SW480 (cell line): Measurements from ENCODE around the gene PKD2L1.

Experiments
- DNase-seq: peaks from one replicate; pipeline ENCODE4 v3.0.0-alpha.2; 2016; ENCODE audit warnings: low spot score

The PKD2L1 gene

DNA sequence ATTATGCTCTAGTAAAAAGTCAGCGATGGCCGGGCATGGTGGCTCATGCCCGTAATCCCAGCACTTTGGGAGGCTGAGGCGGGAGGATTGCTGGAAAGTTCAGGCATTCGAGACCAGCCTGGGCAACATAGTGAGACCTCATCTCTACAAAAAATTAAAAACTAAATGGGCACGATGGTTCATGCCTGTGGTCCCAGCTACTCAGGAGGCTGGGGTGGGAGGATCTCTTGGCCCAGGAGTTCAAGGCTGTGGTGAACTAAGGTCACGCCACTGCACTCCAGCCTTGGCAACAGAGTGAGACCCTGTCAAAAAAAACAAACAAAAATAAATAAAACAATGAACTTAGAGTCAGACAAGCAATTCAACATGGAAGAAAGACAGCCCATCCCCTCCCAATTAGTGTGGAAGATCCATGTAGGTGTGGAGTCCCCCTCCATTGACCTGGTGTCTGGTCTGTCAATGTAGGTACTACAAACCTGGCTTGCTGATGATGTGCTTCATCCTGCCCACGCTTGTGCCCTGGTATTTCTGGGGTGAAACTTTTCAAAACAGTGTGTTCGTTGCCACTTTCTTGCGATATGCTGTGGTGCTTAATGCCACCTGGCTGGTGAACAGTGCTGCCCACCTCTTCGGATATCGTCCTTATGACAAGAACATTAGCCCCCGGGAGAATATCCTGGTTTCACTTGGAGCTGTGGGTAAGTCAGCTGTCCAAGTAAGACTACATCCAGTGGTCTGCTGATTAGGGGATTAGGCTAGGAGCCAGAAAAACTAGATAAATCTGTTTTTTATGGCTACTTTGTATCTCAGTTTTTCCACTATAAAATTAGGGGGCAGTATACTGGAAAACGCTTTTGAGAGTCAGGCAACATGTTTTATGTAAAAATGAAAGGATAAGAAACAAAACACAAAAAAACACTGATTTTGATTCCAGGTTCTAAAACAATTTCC, 26.3 kb upstream of the PKD2L1 start:
- no peak for DNase-seq

DNA sequence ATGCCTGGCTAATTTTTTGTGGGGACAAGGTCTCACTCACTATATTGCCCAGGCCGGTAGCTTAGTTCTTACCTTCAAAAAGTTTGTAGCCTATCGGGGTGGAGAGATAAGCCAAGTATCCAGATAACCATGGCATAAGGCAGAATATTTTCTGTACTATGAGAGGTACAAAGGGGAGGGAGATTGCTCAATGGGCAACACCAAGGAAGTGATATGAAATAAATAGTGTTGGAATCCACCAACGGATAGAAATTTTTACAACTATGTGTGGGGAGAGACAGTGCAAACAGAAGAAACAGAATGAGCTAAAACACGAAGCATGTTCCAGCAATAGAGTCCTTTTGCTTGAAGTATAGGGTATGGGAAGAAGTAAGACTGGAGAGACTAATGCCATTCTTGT, 25.1 kb upstream of the PKD2L1 start:
- DNase-seq: no peak

DNA sequence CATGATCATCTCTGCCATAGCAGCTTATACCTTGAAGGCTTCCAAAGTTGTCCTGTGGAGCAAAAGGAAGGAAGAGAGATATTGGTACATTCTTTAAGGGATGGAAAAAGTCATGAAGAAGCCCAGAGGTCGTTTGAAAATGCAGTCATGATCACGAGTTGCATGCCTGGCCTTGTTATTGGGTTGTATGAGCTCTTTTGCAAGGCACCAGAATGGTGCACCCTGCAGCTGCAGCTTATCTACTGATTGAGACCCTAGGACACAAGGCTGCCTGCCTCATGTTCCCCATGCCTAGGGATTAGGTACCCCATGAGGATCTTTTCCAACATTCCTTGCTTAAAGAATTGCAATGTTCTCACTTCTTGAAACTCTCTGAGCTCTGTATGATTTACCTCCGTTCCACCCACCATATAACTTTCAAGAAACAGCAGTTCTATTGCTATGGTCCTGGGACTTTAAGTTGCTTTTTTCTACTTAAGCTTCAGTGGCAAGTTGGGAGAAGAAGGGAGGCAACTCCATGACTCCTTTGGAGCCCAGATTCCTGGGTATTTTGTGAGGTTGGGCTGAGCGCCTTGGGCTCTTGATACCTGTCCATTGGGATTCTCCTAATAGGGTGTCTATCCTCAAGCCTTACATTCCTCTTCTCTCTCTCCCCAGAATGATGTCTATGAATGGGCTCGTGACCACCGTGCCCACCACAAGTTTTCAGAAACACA, 23.9 kb upstream of the PKD2L1 start:
- DNase-seq: no peak

DNA sequence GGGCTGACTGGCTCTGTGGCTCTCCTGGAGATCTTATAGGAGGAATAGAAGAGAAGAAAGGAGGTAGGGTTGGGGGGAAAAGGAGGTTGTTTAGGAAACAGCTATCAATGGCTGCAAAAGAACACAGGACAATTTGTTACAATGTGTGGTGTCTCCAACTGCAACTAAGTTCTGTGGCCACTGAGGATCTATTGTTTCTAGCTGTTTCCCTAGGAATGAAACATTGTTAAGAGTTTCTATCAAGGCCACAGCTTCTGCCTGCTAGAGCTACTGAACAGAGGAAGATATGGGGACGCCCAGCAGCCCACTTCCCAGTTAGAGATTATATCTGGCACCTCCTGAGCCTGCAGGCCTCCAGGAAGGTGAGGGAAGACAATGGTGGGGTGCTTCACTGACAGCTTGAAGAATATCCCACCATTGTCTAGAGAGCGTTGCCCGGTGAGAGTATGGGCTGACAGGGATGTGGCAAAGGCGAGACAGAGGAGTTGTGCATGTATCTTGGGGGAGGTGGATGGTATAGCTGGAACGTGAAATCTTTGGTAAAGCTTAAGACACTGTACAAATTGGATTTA, 21.0 kb upstream of the PKD2L1 start:
- DNase-seq: no peak

DNA sequence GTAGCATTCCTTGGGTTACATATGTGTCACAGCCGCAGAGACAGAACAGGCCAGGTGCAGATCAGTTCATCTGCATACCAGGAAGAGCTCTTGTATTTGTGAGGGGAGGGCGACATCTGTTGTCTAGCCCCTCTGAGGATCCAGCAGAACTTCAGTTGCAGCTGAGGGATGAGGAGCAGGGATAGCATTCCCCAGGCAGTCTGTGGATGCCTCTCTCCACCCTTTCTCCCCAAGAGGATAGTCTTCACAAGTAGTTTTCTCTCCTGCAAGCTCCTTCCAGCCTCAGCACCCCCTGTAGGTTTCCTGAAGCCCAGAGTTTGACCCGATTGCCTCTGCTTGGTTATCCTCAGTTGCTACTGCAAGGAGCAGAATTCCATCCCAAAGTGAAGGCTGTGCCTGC, 19.6 kb upstream of the PKD2L1 start:
- DNase-seq: no peak

DNA sequence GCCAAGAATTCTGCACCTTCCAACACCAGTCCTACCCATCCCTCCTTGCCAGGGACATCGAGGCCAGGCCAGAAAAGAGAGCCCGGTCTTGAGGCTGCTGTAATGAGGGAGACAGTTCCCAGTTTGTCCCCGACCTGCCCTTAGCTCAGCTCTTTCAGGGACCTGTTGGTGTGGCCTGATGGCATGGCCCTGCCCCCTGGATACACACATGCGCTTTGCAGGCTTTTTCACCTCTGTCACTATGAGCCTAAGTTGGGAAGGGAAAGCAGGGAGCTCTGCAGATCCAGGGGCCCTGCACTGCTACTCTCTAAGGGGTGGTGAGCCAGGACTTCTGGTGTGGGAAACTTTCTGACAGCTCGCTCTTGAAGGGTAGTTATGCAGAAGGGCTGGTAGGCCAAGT, 19.1 kb upstream of the PKD2L1 start:
- no peak for DNase-seq

DNA sequence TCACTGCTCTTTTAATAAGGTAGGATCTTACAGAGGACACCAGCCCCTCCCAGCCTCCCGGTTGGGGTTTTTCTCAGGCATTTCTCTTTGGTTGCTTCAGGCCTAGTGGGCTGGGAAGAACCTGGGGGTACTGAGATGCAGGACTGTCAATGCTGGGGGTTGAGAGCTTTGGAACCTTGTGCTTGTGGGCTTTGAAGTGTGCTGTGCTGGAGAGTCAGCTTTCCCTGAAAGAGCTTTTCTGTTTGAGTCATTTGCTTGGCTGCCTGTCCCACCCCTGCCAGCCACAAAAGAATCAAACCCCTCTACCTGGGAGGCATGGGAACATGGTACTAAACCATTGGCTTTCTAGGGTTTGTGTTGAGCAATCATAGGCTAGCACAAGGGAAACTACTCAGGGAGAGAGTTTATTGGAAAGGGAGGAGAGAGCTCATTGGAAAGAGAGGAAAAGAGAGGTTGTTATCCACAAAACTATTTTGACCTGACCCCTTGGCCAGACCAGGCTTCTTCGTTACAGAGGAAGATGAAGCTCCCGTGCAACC, 18.4 kb upstream of the PKD2L1 start:
- no peak for DNase-seq

DNA sequence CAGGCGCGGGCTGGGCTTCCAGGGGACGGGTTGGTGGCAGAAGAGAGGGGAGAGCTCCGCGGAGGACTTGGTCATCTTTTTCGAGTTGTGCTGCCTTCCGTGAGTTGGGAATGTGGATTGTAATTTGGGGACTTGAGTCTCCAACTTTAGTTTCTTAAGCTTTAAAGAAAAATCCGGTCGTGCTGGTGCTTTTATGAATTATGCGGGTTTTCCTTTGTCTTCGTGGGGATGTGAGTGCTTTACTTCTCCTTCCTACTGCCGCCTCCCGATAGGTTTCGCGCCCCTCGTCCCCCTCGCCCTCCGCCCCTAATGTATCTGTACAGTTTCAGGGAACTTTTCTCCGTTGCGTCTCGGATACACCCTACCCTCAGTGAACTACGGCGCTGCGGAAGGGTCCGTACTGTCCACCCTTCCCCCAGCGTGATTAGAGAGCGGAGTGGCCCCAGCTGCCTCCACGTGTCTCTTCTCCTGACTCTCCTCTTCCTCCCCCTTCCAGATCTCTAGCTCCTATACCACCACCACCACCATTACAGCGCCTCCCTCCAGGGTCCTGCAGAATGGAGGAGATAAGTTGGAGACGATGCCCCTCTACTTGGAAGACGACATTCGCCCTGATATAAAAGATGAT, 17.7 kb upstream of the PKD2L1 start:
- no peak for DNase-seq

DNA sequence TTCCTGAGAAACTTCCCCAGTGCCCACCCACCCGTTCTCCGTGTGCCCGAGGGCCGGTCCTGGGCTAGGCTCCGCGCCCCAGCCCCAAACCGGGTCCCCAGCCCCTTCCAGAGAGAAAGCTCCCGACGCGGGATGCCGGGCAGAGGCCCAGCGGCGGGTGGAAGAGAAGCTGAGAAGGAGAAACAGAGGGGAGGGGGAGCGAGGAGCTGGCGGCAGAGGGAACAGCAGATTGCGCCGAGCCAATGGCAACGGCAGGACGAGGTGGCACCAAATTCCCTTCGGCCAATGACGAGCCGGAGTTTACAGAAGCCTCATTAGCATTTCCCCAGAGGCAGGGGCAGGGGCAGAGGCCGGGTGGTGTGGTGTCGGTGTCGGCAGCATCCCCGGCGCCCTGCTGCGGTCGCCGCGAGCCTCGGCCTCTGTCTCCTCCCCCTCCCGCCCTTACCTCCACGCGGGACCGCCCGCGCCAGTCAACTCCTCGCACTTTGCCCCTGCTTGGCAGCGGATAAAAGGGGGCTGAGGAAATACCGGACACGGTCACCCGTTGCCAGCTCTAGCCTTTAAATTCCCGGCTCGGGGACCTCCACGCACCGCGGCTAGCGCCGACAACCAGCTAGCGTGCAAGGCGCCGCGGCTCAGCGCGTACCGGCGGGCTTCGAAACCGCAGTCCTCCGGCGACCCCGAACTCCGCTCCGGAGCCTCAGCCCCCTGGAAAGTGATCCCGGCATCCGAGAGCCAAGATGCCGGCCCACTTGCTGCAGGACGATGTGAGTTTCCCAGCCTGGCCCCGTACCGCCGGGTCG, 16.9 kb upstream of the PKD2L1 start, which contains the start of gene SCD:
Gene SCD (plus strand): TSS at position 469 of the 803 bp plus-strand sequence. CDS start 272 bp downstream, at position 741.
- DNase-seq: peak; percentile 96

DNA sequence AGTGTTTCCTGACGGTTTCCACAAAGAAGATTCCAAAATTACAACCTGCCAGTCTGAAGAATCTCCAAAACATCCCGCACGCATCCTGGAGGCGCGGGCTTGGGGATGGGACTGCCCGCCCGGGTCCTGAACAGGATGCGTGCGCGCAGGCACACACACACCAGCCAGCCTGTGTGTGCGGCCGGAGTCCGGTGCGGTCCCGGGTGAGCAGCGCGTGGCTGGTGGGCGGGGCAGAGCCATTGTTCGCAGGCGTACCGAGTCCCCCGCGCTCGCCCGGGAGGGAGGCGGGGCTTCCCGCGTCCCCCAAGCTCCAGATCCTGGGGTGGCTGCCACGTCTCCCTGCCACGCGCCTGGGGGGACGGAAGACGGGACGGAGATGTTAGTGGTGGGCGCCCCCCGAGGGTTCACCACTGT, 16.3 kb upstream of the PKD2L1 start:
- DNase-seq: peak; percentile 61

DNA sequence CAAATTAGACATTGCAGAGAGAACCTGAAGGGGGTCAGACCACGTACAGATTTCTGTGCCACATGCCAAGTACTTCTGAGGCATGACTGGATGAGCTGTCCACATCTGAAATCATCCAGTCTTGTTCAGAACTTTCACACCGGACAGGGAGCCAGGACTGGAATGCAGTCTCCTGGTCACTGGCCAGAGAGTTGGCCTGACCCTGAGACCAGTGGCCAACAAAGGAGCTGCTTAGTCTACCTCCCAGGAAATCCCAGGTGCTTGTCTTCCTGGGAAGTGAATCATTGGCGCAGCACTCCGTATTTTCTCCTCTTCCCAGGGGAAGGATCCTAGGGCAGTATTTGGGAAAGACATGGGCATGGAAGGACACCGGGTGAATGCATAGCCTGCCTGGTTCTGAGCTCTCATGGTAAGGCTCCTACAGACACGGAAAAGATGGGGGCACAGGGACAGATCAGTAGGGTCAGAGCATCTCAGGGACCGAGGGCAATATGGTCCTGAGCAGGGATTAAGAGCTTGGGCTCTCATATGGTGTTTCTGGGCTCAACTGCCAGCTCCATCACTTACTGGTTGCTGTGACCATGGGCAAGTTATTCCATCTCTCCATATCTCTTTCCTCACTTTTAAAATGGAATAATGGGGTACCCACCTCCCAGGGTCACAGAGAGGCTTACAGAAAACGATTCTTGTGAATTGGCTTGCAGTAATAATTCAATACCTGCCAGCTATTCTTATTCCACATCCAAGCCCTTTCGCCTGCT, 15.7 kb upstream of the PKD2L1 start:
- peak; percentile 42 for DNase-seq

DNA sequence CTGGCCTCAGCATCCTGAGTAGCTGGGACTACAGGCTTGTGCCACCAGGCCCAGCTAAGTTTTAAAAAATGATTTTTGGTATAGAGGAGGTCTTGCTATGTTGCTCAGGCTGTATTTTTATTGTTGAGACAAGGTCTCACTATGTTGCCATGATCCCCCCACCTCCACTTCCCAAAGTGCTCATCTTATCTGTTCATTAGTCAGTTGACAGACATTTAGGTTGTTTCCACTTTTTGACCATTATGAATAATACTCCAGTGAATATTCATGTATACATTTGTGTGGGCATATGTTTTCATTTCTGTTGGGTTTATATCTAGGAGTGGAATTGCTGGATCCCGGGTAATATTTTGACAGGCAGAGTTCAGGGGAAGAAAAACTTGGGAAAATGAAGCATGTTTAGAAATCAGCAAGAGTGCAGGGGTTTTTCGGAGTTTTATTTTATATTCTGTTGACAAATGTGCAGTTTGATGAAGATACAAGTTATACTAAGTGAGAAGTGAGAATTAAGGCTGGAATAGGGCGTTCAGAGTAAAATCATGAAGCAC, 14.3 kb upstream of the PKD2L1 start:
- DNase-seq: no peak

DNA sequence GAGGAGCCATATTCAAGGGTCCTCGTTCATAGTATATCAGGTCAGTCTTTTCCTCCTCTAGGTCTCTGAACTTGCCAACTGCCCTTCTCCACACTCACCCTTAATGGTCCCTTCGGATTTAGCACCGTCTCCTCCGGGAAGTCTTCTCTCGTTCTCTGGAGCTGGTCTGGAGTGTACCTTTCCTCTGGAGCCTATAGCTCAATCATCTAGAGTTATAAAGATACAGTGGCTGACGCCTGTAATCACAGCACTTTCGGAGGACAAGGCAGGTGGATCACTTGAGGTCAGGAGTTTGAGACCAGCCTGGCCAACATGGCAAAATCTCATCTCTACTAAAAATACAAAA, 12.6 kb upstream of the PKD2L1 start:
- DNase-seq: no peak

DNA sequence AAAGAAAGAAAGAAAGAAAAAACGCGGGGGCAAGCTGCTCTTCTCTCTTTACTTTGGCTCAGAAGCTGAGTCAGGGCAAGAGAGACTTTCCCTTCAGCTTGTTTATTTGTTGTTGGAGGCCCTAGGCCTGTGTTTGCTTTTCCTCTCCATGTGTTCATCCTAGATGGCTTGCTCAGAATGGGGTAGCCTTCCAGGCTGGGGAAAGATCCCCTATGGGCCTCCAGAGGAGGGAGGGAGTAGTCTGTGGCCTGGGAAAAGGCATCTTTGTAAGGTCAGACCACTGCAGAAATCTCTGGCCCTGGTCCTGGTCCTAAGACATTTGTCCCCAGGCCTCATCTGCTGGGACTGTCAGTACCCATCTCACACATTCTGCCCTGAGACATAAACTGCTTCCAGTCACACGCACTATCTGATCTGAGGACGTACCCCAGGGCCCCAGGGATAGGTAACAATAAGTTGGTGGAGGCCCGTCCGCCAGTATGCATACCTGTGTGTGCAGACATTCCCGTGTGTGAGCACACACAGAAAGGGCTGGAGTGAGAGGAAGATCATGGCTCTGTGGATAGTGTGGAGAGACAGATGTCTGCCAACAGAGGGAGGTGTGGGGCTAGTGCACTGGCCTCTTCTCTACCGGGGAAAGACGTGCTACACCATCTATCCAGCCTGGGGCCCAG, 12.1 kb upstream of the PKD2L1 start:
- DNase-seq: peak; percentile 79

DNA sequence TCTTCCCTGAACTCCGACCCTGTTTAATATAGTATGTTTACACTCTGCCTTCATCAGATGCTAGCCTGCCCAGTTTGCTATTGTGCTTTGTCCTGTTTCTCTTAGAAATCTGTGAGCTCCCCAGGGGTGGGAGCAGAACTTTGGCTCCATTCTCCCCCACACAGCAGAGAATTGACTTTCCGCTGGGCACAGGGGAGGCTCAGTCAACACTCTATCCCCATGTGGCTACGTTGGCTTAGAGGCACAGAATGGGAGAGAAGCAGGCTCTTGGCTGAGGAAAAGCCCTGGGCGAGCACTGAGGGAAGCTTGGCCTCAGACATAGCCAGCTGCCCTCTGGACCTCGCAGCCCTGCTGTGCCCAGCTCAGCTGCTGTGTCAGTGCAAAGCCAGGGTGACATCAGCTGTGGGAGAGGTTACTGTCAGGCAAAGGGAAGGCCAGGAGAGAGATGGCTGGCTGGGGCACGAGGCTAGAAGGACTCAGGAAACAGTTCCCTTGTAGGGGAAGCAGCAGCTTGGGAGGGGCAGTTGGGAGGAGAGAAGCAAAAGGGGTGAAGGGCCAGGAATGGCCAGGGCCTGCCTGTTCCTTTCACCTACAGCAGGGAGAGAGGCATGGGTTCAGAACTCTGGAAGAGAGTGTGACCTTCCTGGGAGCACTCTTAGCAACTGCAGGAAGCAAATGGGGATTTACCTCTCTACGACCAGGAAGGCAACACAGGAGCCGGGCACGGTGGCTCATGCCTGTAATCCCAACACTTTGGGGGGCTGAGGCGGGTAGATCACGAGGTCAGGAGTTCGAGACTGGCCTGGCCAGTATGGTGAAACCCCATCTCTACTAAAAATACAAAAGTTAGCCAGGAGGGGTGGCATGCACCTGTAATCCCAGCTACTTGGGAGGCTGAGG, 11.2 kb upstream of the PKD2L1 start:
- no peak for DNase-seq

DNA sequence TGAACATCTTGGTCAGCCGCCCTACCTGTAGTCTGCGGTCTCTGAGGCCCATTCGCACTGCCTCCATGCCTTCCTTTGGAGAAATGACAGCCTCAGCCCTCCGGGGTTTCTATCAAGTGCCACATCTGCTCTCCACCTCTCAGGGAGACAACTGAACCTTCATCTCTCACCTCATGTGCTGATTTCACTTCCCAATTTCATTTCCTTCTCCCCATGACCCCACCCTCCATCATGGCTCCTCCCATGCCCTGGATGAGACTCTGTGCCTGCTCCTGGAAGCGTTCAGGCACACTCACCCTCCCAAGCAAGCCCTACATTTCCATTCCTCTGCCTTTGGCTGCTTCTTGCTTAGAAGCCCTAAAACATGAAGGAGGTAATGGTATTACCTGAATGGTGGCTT, 9.2 kb upstream of the PKD2L1 start:
- no peak for DNase-seq

DNA sequence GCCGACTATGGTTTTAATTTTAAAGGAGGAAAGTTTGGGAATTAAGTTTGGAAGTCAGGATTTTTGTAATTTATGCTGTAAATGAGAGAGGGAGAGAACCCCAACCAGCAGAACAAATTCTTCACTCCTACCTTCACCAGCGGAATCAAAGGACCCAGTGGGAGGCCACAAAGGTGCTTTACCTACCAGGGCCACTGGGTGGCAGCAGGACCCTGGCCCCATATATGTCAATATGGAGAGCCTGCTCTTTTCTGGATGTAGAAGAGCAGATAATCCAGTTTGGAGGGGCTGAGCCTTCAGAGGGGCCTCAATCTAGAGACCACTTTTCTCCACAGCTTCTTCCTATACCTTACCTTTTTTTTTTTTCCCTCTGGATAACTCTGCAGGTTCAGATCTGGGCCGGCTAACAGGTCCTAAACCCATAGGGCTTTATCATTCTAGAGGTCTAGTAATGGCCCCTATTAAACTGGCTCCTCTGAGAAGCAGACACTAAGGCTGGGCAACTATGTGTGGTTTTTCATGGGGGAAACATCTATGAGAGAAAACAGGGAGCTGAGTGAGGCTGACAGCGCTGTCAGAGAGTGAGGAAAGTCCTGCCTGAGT, 8.5 kb upstream of the PKD2L1 start:
- peak; percentile 47 for DNase-seq

DNA sequence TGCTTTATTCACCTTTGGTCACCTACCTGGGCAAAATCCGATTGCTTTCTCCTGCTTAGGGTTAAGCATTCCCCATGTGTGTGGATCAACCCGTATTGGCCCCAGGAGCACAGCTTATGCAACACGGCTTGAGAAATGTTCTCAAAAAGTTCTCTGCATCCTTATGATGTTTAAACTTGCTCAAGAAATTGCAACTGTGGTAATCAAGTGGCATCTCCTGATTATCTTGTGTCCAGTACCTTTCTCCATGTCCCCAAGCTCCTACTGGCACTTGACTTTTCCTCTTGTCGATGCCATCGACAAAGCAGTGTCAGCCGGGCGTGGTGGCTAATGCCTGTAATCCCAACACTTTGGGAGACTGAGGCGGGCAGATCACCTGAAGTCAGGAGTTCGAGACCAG, 4.7 kb upstream of the PKD2L1 start:
- DNase-seq: no peak
